Activated T-cell treated with anti-CD3 and anti-CD28 coated beads, Interleukin-2, amount 50 U/mL, for 48 hours (primary cell): Measurements from ENCODE around the gene TSN.

ENCODE experiments used
- DNase-seq, 2 experiments: peaks; one replicate each; pipeline ENCODE4 v3.0.0-alpha.2; 2020

Gene TSN

GRCh38 chr2:121748202-121748601, 7.2 kb upstream of the TSN start:
- no peak for DNase-seq

- DNase-seq = no peak
Observed at GRCh38 chr2:121754851-121755236, 607 bp upstream of the TSN start.

- DNase-seq = no peak
Observed at GRCh38 chr2:121764681-121765228, 9.3 kb downstream of the TSN start.

GRCh38 chr2:121766624-121767023, 11.2 kb downstream of the TSN start:
- DNase-seq = no peak

- DNase-seq = no peak
Observed at GRCh38 chr2:121768143-121768755, 12.8 kb downstream of the TSN start.

- no peak for DNase-seq
Observed at GRCh38 chr2:121771976-121772742, 16.7 kb downstream of the TSN start.

GRCh38 chr2:121774235-121774634, 18.8 kb downstream of the TSN start:
- DNase-seq = no peak

- no peak for DNase-seq
Observed at GRCh38 chr2:121776361-121776760, 20.9 kb downstream of the TSN start.

- DNase-seq = no peak
Observed at GRCh38 chr2:121776885-121777698, 21.6 kb downstream of the TSN start.

- DNase-seq = no peak
Observed at GRCh38 chr2:121777699-121778058, 22.2 kb downstream of the TSN start.

GRCh38 chr2:121778741-121779487, 23.5 kb downstream of the TSN start:
- no peak for DNase-seq

- no peak for DNase-seq
Observed at GRCh38 chr2:121783180-121783579, 27.7 kb downstream of the TSN start.

GRCh38 chr2:121788685-121789084, 33.2 kb downstream of the TSN start:
- no peak for DNase-seq

GRCh38 chr2:121790276-121790956, 35.0 kb downstream of the TSN start:
- DNase-seq = no peak

GRCh38 chr2:121791290-121791689, 35.8 kb downstream of the TSN start:
- no peak for DNase-seq

- no peak for DNase-seq
Observed at GRCh38 chr2:121791801-121792221, 36.4 kb downstream of the TSN start.

GRCh38 chr2:121793816-121794215, 38.4 kb downstream of the TSN start:
- no peak for DNase-seq

- DNase-seq = no peak
Observed at GRCh38 chr2:121794233-121794632, 38.8 kb downstream of the TSN start.

- DNase-seq = no peak
Observed at GRCh38 chr2:121796239-121796638, 40.8 kb downstream of the TSN start.

GRCh38 chr2:121798617-121799016, 43.2 kb downstream of the TSN start:
- no peak for DNase-seq

GRCh38 chr2:121801916-121802315, 46.5 kb downstream of the TSN start:
- DNase-seq = no peak

GRCh38 chr2:121803503-121803902, 48.1 kb downstream of the TSN start:
- no peak for DNase-seq
